MM.1S (cell line): ENCODE data around the gene TRPM8.

Experiments
- DNase-seq: peaks from one replicate; pipeline ENCODE4 v3.0.0-alpha.2; 2015
- H2AFZ ChIP-seq: fragments of 300-600 bp; sonication (generic); 2 replicates; pipeline ENCODE4 v1.6.0; 2016; ENCODE audit warnings: antibody characterized with exemption, low read length
- H3F3A ChIP-seq: fragments of 300-600 bp; sonication (generic); 2 replicates; pipeline ENCODE4 v1.6.1; 2016; ENCODE audit warnings: mild to moderate bottlenecking, antibody characterized with exemption, low read length, moderate library complexity, mixed read lengths; ENCODE audit not compliant: insufficient read depth
- H3K27ac ChIP-seq: fragments of 300-600 bp; sonication (generic); 2 replicates; pipeline ENCODE4 v1.5.1; 2016; ENCODE audit warnings: mild to moderate bottlenecking, low read length
- H3K27me3 ChIP-seq: fragments of 300-600 bp; sonication (generic); replicated peaks from 2 replicates; pipeline ENCODE4 v1.6.0; 2016; ENCODE audit warnings: low read length; ENCODE audit not compliant: insufficient read depth
- H3K36me3 ChIP-seq: fragments of 300-600 bp; sonication (generic); replicated peaks from 2 replicates; pipeline ENCODE4 v1.6.1; 2016; ENCODE audit warnings: mild to moderate bottlenecking, low read length, mixed read lengths; ENCODE audit not compliant: insufficient read depth
- H3K4me1 ChIP-seq: fragments of 300-600 bp; sonication (generic); 2 replicates; pipeline ENCODE4 v1.6.1; 2016; ENCODE audit warnings: low read length, mixed read lengths
- H3K4me2 ChIP-seq: fragments of 300-600 bp; sonication (generic); 2 replicates; pipeline ENCODE4 v1.6.0; 2016; ENCODE audit warnings: low read depth, low read length
- H3K4me3 ChIP-seq: fragments of 300-600 bp; sonication (generic); 2 replicates; pipeline ENCODE4 v1.5.1; 2016; ENCODE audit warnings: low read length, mixed read lengths
- H3K79me2 ChIP-seq: fragments of 300-600 bp; sonication (generic); 2 replicates; pipeline ENCODE4 v1.6.1; 2016; ENCODE audit warnings: mixed run types, low read length, mixed read lengths
- H3K9ac ChIP-seq: fragments of 300-600 bp; sonication (generic); 2 replicates; pipeline ENCODE4 v1.6.1; 2016; ENCODE audit warnings: low read length, mixed read lengths
- H3K9me2 ChIP-seq: fragments of 300-600 bp; sonication (generic); replicated peaks from 2 replicates; pipeline ENCODE4 v1.6.1; 2016; ENCODE audit warnings: mild to moderate bottlenecking, low read length, mixed read lengths; ENCODE audit not compliant: insufficient read depth
- H3K9me3 ChIP-seq: fragments of 300-600 bp; sonication (generic); replicated peaks from 2 replicates; pipeline ENCODE4 v1.6.1; 2016; ENCODE audit warnings: mild to moderate bottlenecking, low read length, mixed read lengths; ENCODE audit not compliant: insufficient read depth
- H4K20me1 ChIP-seq: fragments of 300-600 bp; sonication (generic); 2 replicates; pipeline ENCODE4 v1.6.1; 2016; ENCODE audit warnings: mild to moderate bottlenecking, low read length, moderate library complexity, mixed read lengths; ENCODE audit not compliant: insufficient read depth
- CTCF ChIP-seq: fragments of 300-600 bp; sonication (generic); IDR thresholded peaks from 2 replicates; pipeline ENCODE4 v1.5.1; 2016; ENCODE audit warnings: antibody characterized with exemption, low read length, mixed read lengths
- EZH2 ChIP-seq: fragments of 300-600 bp; sonication (generic); optimal IDR thresholded peaks from 2 replicates; pipeline ENCODE3; 2017; ENCODE audit warnings: low read depth, mild to moderate bottlenecking, antibody characterized with exemption, low read length, mixed read lengths
- EZH2phosphoT487 ChIP-seq: fragments of 300-600 bp; sonication (generic); IDR thresholded peaks from 2 replicates; pipeline ENCODE4 v1.6.1; 2018; ENCODE audit warnings: antibody characterized with exemption, low read length

Gene TRPM8

DNA sequence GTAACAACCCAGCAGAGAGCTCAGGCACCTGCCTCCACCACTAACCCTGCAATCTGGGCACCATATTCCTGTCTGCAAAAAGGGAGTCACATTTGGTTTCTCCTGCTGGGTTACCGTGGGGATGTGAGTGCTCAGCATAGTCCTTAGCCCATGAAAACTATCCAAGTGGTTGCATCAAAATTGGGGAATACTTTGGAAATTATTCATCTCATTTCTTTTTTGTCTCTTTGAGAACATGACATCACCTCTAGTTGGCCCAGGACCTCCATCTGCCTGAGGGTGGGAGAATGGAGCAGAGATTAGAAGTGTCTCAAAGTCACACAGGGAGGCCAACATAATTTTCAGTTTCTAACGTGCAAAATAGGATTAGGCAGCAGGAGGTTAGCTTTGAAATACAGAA lies 114.0 kb downstream of the TRPM8 start:
- Histone ChIP-seq H3K9me3 (no peaks in the 10 kb centered on the region), H3K4me2 (no peak overlapping the region), H3K27me3 (no peaks in the 10 kb centered on the region), H3K4me1 (peaks cover 13% of the 10 kb centered on the region), H3F3A (no peaks in the 10 kb centered on the region), H3K4me3 (no peak overlapping the region), H2AFZ (no peak overlapping the region), H3K36me3 (no peaks in the 10 kb centered on the region), H3K9ac (no peak overlapping the region), H3K27ac (no peak overlapping the region), H4K20me1 (no peaks in the 10 kb centered on the region), H3K79me2 (no peaks in the 10 kb centered on the region), H3K9me2 (no peaks in the 10 kb centered on the region)
- TF ChIP-seq CTCF (no peak), EZH2phosphoT487 (no peak), EZH2 (no peak)
- no peak for DNase-seq

GRCh38 chr2:234032279-234032856 lies 115.2 kb downstream of the TRPM8 start:
- Histone ChIP-seq H3K27me3 (no peaks in the 10 kb centered on the region), H4K20me1 (no peaks in the 10 kb centered on the region), H3K36me3 (no peaks in the 10 kb centered on the region), H3K9me2 (no peaks in the 10 kb centered on the region), H3F3A (no peaks in the 10 kb centered on the region), H2AFZ (0 out of 2 replicates have a peak overlapping the region, but pooled peaks have one; percentile 53), H3K9me3 (no peaks in the 10 kb centered on the region; the same call in 1 of the 2 replicates), H3K4me2 (no peak overlapping the region), H3K4me3 (no peak overlapping the region), H3K4me1 (peaks cover 9% of the 10 kb centered on the region), H3K27ac (no peak overlapping the region), H3K9ac (no peak overlapping the region), H3K79me2 (no peaks in the 10 kb centered on the region)
- DNase-seq: no peak
- TF ChIP-seq EZH2phosphoT487 (no peak), CTCF (no peak), EZH2 (no peak)

GRCh38 chr2:234033174-234033573 lies 116.0 kb downstream of the TRPM8 start:
- peak; percentile 7; the same call in 1 of the 2 replicates for TF ChIP-seq CTCF
- TF ChIP-seq EZH2: no peak
- no peaks in the 10 kb centered on the region for H3K9me2 ChIP-seq
- no peak overlapping the region for H3K27ac ChIP-seq

More at GRCh38 chr2:234033174-234033573, 116.0 kb downstream of the TRPM8 start:
- Histone ChIP-seq H3K4me1 (peaks cover 9% of the 10 kb centered on the region), H3K4me2 (peak overlapping the region; percentile 24; the same call in 1 of the 2 replicates), H3K4me3 (no peak overlapping the region), H2AFZ (peak overlapping the region; percentile 53; the same call in 1 of the 2 replicates), H3K27me3 (no peaks in the 10 kb centered on the region), H3K9me3 (no peaks in the 10 kb centered on the region; the same call in 1 of the 2 replicates), H4K20me1 (no peaks in the 10 kb centered on the region), H3K9ac (no peak overlapping the region), H3K79me2 (no peaks in the 10 kb centered on the region), H3K36me3 (no peaks in the 10 kb centered on the region), H3F3A (no peaks in the 10 kb centered on the region)
- DNase-seq: peak; percentile 30
